ENCODE measurements around the gene PARL. TPM values are rescaled to one million over a fixed set of nuclear protein-coding genes. Genes with fewer than 3 reads are reported as not detected.

PARL gene
- total and polyA plus RNA-seq, 2 of the 8 experiments (the other 6 are each of a cell fraction or from before 2014, with no cell fraction given), result 62.7 to 85.0 TPM

- Histone ChIP-seq H2BK120ac (replicated peaks; ENCODE audit: low read depth, low read length) (no peak overlapping the region), H3K56ac (replicated peaks; ENCODE audit: insufficient read length, low read depth, low read length) (no peak overlapping the region)
- WGBS, 2 experiments (ENCODE audit: extremely low coverage in 1 of 2, insufficient coverage in 1 of 2, insufficient read length in 1 of 2, insufficient replicate concordance in 2 of 2, low coverage in 1 of 2, low lambda C conversion rate in 2 of 2, missing lambda C conversion rate in 1 of 2), result 93% methylated on average over 5 of the region's 5 CpGs; no CpG with 5 or more reads in 1 of the 2 experiments
- no peak for TF ChIP-seq E2F6 (IDR thresholded peaks at IDR 0.05)
- no peak for TF ChIP-seq CHD1 (IDR thresholded peaks at IDR 0.05; ENCODE audit: low read depth, low read length)
- no peak for TF ChIP-seq GTF2F1 (IDR thresholded peaks at IDR 0.05; ENCODE audit: borderline replicate concordance, low read depth, low read length)
- no peak for TF ChIP-seq CBX8 (IDR thresholded peaks at IDR 0.05; ENCODE audit: borderline replicate concordance, low read depth, low read length)
- no peak for TF ChIP-seq CTBP2 (IDR thresholded peaks at IDR 0.05; ENCODE audit: borderline replicate concordance, insufficient read depth, insufficient read length, low read length)
- TF ChIP-seq JUN (IDR thresholded peaks at IDR 0.05; ENCODE audit: low read depth, low read length), result no peak
- TF ChIP-seq KDM5A (IDR thresholded peaks at IDR 0.05; ENCODE audit: low read length), result no peak
- no peak for TF ChIP-seq RAD21 (IDR thresholded peaks at IDR 0.05 in 1 of 2, conservative IDR thresholded peaks at IDR 0.05 in 1 of 2; ENCODE audit: low read depth in 2 of 2, low read length in 2 of 2)
- TF ChIP-seq SP2 (IDR thresholded peaks at IDR 0.05; ENCODE audit: low read length), result no peak
- no peak for TF ChIP-seq RNF2 (IDR thresholded peaks at IDR 0.05; ENCODE audit: borderline replicate concordance, low read depth, low read length, missing control alignments, poor library complexity, severe bottlenecking)
- TF ChIP-seq RBBP5 (IDR thresholded peaks at IDR 0.05; ENCODE audit: borderline replicate concordance, low read depth, low read length), result no peak
- TF ChIP-seq SUZ12 (IDR thresholded peaks at IDR 0.05; ENCODE audit: low read length), result no peak
- no peak for TF ChIP-seq POLR2AphosphoS5 (IDR thresholded peaks at IDR 0.05; ENCODE audit: low read depth, low read length)
Observed at GRCh38 chr3:183799461-183799860, 85.2 kb downstream of the PARL start.

More at GRCh38 chr3:183799461-183799860, 85.2 kb downstream of the PARL start:
- FAIRE-seq (no peak), DNase-seq (ENCODE audit: low read depth in 1 of 2, low spot score in 2 of 2) (no peak)
- POLR2A ChIA-PET (ENCODE audit: partially characterized antibody), result no interaction called here
- Histone ChIP-seq H3K79me2 (ENCODE audit: control insufficient read depth in 1 of 2, insufficient read depth in 2 of 2, low read length in 2 of 2) (no peaks in the 10 kb centered on the region), H3K27me3 (replicated peaks in 1 of 4; ENCODE audit: control insufficient read depth in 3 of 4, extremely low read depth in 1 of 4, insufficient read depth in 3 of 4, low read length in 3 of 4) (no peaks in the 10 kb centered on the region), H3K23ac (ENCODE audit: insufficient read length) (no peak overlapping the region), H2AK5ac (ENCODE audit: low read depth, low read length) (no peak overlapping the region), H2AFZ (ENCODE audit: low read length) (no peak overlapping the region), H4K20me1 (replicated peaks in 1 of 2; ENCODE audit: control insufficient read depth in 1 of 2, insufficient read depth in 2 of 2, low read length in 2 of 2) (peaks cover 4 to 5% of the 10 kb centered on the region in 2 experiments), H2BK15ac (ENCODE audit: low read length) (no peak overlapping the region), H3K79me1 (ENCODE audit: low read depth, low read length) (no peaks in the 10 kb centered on the region; the same call in 1 of the 2 replicates), H4K5ac (ENCODE audit: insufficient read length, low read depth, low read length) (no peak overlapping the region), H2BK20ac (ENCODE audit: low read length) (no peak overlapping the region), H3K4ac (replicated peaks; ENCODE audit: insufficient read length, low read depth, low read length) (no peak overlapping the region), H3K9ac (replicated peaks in 1 of 4; ENCODE audit: extremely low read depth in 1 of 4, low read depth in 3 of 4, low read length in 3 of 4) (no peak overlapping the region), H3K4me3 (ENCODE audit: extremely low read depth in 1 of 4, insufficient read depth in 2 of 4, low read depth in 3 of 4, low read length in 4 of 4) (no peak overlapping the region), H3K14ac (ENCODE audit: insufficient read length) (no peak overlapping the region), H3K4me1 (replicated peaks in 1 of 4; ENCODE audit: control insufficient read depth in 3 of 4, insufficient read depth in 4 of 4, low read length in 3 of 4) (no peaks in the 10 kb centered on the region), H2BK12ac (ENCODE audit: low read depth, low read length) (no peak overlapping the region), H2BK5ac (ENCODE audit: low read depth, low read length) (no peak overlapping the region), H4K8ac (ENCODE audit: extremely low read depth, insufficient read depth, low read length) (no peak overlapping the region), H3K4me2 (ENCODE audit: insufficient read depth in 1 of 2, low read depth in 2 of 2, low read length in 2 of 2) (no peak overlapping the region), H3K27ac (ENCODE audit: low read depth, low read length) (no peak overlapping the region), H3K36me3 (ENCODE audit: control insufficient read depth in 2 of 4, insufficient read depth in 4 of 4, low read length in 3 of 4) (peaks cover 36 to 65% (median 58%) of the 10 kb centered on the region in 4 experiments), H4K91ac (replicated peaks; ENCODE audit: insufficient read length, low read length) (no peak overlapping the region), H3K18ac (ENCODE audit: extremely low read depth, low read length) (no peak overlapping the region), H3K23me2 (ENCODE audit: low read depth, low read length) (no peaks in the 10 kb centered on the region), H3K9me3 (ENCODE audit: insufficient read depth in 2 of 2, low read depth in 1 of 2, low read length in 1 of 2) (no peaks in the 10 kb centered on the region)
- CTCF ChIA-PET (ENCODE audit: partially characterized antibody), result interaction anchor here (0.7 kb wide), 1 partner anchor 254 kb away, joined by 3 read pairs; the partner anchor contains the start of gene HTR3C

Measured in H1 (cell line).